DLD1 (cell line): ENCODE data around the gene ASPDH.

Experiments used
- in situ Hi-C: cut with HindIII; loops from 2 replicates; pipeline ENCODE4 v1.10.0; 2017; ENCODE audit warnings: low sequenced_read_pairs

Gene ASPDH

GRCh38 chr19:50516456-50516855 lies 2.7 kb upstream of the ASPDH start:
- in situ Hi-C loops: no loop called here

- in situ Hi-C loops: no loop called here
Measured at GRCh38 chr19:50515168-50515561, 1.5 kb upstream of the ASPDH start.

- in situ Hi-C loops: no loop called here
Measured at GRCh38 chr19:50514346-50515167, 844 bp upstream of the ASPDH start.

GRCh38 chr19:50512999-50513745 lies 541 bp downstream of the ASPDH start:
- in situ Hi-C loops: no loop called here

GRCh38 chr19:50512112-50512998 lies 1.4 kb downstream of the ASPDH start:
- in situ Hi-C loops: no loop called here

GRCh38 chr19:50511069-50511822 lies 2.5 kb downstream of the ASPDH start, which contains the start of gene JOSD2:
Gene JOSD2, minus strand, starts transcription at chr19:50511191. Its CDS starts 760 bp downstream, at chr19:50510431.
- in situ Hi-C loops: no loop called here

GRCh38 chr19:50510700-50511068 lies 3.0 kb downstream of the ASPDH start:
- in situ Hi-C loops: no loop called here

- in situ Hi-C loops: no loop called here
Measured at GRCh38 chr19:50510121-50510670, 3.5 kb downstream of the ASPDH start.

- in situ Hi-C loops: no loop called here
Measured at GRCh38 chr19:50509366-50509765, 4.3 kb downstream of the ASPDH start.

GRCh38 chr19:50508843-50509190 lies 4.9 kb downstream of the ASPDH start:
- in situ Hi-C loops: no loop called here

- in situ Hi-C loops: no loop called here
Measured at GRCh38 chr19:50507376-50507775, 6.3 kb downstream of the ASPDH start.

GRCh38 chr19:50506700-50507099 lies 7.0 kb downstream of the ASPDH start:
- in situ Hi-C loops: no loop called here

GRCh38 chr19:50505856-50506611 lies 7.7 kb downstream of the ASPDH start:
- in situ Hi-C loops: no loop called here

- in situ Hi-C loops: no loop called here
Measured at GRCh38 chr19:50501568-50502475, 11.9 kb downstream of the ASPDH start.

GRCh38 chr19:50501186-50501567 lies 12.5 kb downstream of the ASPDH start:
- in situ Hi-C loops: no loop called here

GRCh38 chr19:50500753-50501151 lies 13.0 kb downstream of the ASPDH start:
- in situ Hi-C loops: no loop called here

GRCh38 chr19:50500060-50500752 lies 13.5 kb downstream of the ASPDH start:
- in situ Hi-C loops: no loop called here
